Osteoblast (primary cell): ENCODE data around the gene ADGRV1. TPM values are rescaled to one million over a fixed set of nuclear protein-coding genes. Genes with fewer than 3 reads are reported as not detected.

Experiments used
- DNase-seq: peaks from one replicate; pipeline ENCODE4 v3.0.0; 2011; ENCODE audit warnings: low spot score, mixed read lengths; ENCODE audit not compliant: insufficient read length; ENCODE audit errors: missing footprints
- H2AFZ ChIP-seq: 2 replicates; pipeline ENCODE4 v1.6.0; 2011; ENCODE audit warnings: mild to moderate bottlenecking, low read length
- H3K27ac ChIP-seq: 2 replicates; pipeline ENCODE4 v1.5.1; 2011; ENCODE audit warnings: mild to moderate bottlenecking, low read depth, low read length, moderate library complexity
- H3K27me3 ChIP-seq: 2 replicates; pipeline ENCODE4 v1.6.0; 2012; ENCODE audit warnings: mild to moderate bottlenecking, control low read depth, inconsistent platforms, low read length, moderate library complexity; ENCODE audit not compliant: insufficient read depth
- H3K36me3 ChIP-seq: 2 replicates; pipeline ENCODE4 v1.5.1; 2011; ENCODE audit warnings: mild to moderate bottlenecking, low read length, control low read depth, moderate library complexity; ENCODE audit not compliant: insufficient read depth
- H3K4me1 ChIP-seq: 2 replicates; pipeline ENCODE4 v1.5.1; 2011; ENCODE audit warnings: mild to moderate bottlenecking, low read length, control low read depth, moderate library complexity; ENCODE audit not compliant: insufficient read depth
- H3K4me2 ChIP-seq: 2 replicates; pipeline ENCODE4 v1.6.0; 2011; ENCODE audit warnings: mild to moderate bottlenecking, low read length; ENCODE audit not compliant: insufficient read depth
- H3K4me3 ChIP-seq: fragments of 200-600 bp; sonication (generic); 3 replicates; pipeline ENCODE4 v1.5.1; 2012; ENCODE audit warnings: mild to moderate bottlenecking, low read length, inconsistent platforms; ENCODE audit not compliant: insufficient read depth
- H3K79me2 ChIP-seq: 2 replicates; pipeline ENCODE4 v1.6.0; 2012; ENCODE audit warnings: mild to moderate bottlenecking, low read length, control low read depth, inconsistent platforms; ENCODE audit not compliant: insufficient read depth
- H3K9me3 ChIP-seq: 2 replicates; pipeline ENCODE4 v1.5.1; 2011; ENCODE audit warnings: low read depth, low read length, control low read depth
- H4K20me1 ChIP-seq: 2 replicates; pipeline ENCODE4 v1.6.0; 2012; ENCODE audit warnings: mild to moderate bottlenecking, low read length, control low read depth; ENCODE audit not compliant: insufficient read depth
- total RNA-seq: library from RNA; depleted of rRNA; stranded (reverse); fragments of >200 nt; gene quantifications from 2 replicates; pipeline ENCODE4 v1.2.3, GENCODE V29; 2012
- TF ChIP-seq, protein P1 (sequence below): IDR thresholded peaks from 2 replicates; pipeline ENCODE4 v1.5.1; 2011; ENCODE audit warnings: mild to moderate bottlenecking, low read depth, low read length, moderate library complexity; ENCODE audit errors: extremely low read depth

Gene ADGRV1
- total RNA-seq, 1 donor = under 0.01 TPM

DNA sequence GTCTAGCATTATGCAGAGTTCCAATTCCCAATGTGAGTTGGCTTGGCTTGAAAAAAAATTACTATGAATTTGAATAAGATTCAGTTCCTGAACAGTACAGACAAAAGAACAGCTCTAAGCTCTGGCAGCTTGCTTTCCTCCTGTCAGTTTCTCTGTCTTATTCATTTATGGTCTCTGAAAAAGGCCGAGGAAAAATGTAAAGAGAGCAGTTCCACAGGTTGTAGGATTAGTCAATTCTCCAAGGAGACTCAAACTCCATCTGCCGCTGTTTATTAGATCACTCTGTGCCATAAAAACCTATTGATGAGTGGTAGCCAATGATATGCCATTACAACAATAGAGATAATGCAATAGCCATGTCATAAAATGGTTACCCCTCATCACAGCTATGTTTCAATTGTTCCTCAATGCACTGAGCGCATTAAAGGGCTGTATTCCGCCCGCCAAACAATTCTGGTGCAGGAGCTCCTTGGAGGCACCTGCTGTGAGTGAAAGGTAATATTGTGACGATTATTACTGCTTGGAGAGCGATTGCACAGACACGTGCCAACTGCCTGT lies 636.3 kb downstream of the ADGRV1 start:
- H3K27me3 ChIP-seq = no peaks in the 10 kb centered on the region
- DNase-seq = no peak
- no peaks in the 10 kb centered on the region for H4K20me1 ChIP-seq
- no peaks in the 10 kb centered on the region for H3K36me3 ChIP-seq
- peaks cover 8% of the 10 kb centered on the region for H3K4me1 ChIP-seq
- TF ChIP-seq, protein P1, sequence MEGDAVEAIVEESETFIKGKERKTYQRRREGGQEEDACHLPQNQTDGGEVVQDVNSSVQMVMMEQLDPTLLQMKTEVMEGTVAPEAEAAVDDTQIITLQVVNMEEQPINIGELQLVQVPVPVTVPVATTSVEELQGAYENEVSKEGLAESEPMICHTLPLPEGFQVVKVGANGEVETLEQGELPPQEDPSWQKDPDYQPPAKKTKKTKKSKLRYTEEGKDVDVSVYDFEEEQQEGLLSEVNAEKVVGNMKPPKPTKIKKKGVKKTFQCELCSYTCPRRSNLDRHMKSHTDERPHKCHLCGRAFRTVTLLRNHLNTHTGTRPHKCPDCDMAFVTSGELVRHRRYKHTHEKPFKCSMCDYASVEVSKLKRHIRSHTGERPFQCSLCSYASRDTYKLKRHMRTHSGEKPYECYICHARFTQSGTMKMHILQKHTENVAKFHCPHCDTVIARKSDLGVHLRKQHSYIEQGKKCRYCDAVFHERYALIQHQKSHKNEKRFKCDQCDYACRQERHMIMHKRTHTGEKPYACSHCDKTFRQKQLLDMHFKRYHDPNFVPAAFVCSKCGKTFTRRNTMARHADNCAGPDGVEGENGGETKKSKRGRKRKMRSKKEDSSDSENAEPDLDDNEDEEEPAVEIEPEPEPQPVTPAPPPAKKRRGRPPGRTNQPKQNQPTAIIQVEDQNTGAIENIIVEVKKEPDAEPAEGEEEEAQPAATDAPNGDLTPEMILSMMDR = no peak
- no peak overlapping the region for H3K4me3 ChIP-seq
- H3K27ac ChIP-seq = no peak overlapping the region
- H3K4me2 ChIP-seq = no peak overlapping the region
- H2AFZ ChIP-seq = no peak overlapping the region
- H3K9me3 ChIP-seq = no peaks in the 10 kb centered on the region
- no peaks in the 10 kb centered on the region for H3K79me2 ChIP-seq

DNA sequence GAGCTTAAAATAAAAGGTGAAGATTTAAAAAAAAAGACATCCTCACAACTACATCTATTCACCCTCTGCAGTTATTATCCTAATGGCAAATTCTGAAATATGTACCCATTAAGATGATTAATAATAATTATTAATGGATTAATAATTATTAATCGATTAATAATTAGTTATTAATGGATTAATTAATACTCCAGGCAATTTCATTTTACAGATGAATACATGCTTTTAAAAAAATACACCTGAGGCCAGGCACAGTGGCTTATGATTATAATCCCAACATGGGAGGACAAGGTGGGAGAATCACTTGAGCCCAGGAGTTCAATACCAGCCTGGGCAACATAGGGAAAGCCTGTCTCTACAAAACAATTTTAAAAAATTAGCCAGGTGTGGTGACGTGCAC lies 642.1 kb downstream of the ADGRV1 start:
- H3K4me3 ChIP-seq = no peak overlapping the region
- no peak overlapping the region for H3K27ac ChIP-seq
- H3K36me3 ChIP-seq = no peaks in the 10 kb centered on the region
- no peaks in the 10 kb centered on the region for H3K9me3 ChIP-seq
- H3K4me2 ChIP-seq = no peak overlapping the region
- TF ChIP-seq, protein P1 = no peak
- H3K79me2 ChIP-seq = no peaks in the 10 kb centered on the region
- no peaks in the 10 kb centered on the region for H4K20me1 ChIP-seq
- no peak for DNase-seq
- no peak overlapping the region for H2AFZ ChIP-seq
- H3K4me1 ChIP-seq = no peaks in the 10 kb centered on the region
- H3K27me3 ChIP-seq = no peaks in the 10 kb centered on the region

- no peaks in the 10 kb centered on the region for H3K9me3 ChIP-seq
- H3K4me1 ChIP-seq = peaks cover 11% of the 10 kb centered on the region
- no peaks in the 10 kb centered on the region for H3K36me3 ChIP-seq
- H3K27ac ChIP-seq = peak overlapping the region; percentile 41
- no peaks in the 10 kb centered on the region for H4K20me1 ChIP-seq
- no peak overlapping the region for H3K4me3 ChIP-seq
- H3K4me2 ChIP-seq = no peak overlapping the region
- no peak overlapping the region for H2AFZ ChIP-seq
- DNase-seq = no peak
- TF ChIP-seq, protein P1 = no peak
- H3K79me2 ChIP-seq = no peaks in the 10 kb centered on the region
- no peaks in the 10 kb centered on the region for H3K27me3 ChIP-seq
These were observed 647.5 kb downstream of the ADGRV1 start for GRCh38 chr5:91206103-91206502.

DNA sequence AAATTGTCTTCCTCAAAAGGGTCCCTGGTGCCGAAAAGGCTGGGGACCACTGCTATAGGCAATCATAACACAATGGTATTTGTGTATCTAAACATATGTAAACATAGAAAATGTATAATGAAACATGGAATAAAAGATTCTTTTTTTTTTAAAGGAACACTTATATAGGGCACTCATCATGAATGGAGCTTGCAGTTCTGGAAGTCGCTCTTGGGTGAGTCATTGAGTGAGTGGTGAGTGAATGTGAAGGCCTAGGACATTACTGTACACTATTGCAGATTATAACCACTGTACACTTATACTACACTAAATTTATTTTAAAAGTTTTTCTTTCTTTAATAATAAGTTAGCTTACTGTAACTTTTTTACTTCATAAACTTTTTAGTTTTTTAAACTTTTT lies 648.1 kb downstream of the ADGRV1 start:
- Histone ChIP-seq H4K20me1 (no peaks in the 10 kb centered on the region), H2AFZ (no peak overlapping the region), H3K36me3 (no peaks in the 10 kb centered on the region), H3K79me2 (no peaks in the 10 kb centered on the region), H3K27ac (peak overlapping the region; percentile 41), H3K4me1 (peaks cover 13% of the 10 kb centered on the region), H3K27me3 (no peaks in the 10 kb centered on the region), H3K9me3 (no peaks in the 10 kb centered on the region), H3K4me2 (no peak overlapping the region), H3K4me3 (no peak overlapping the region)
- TF ChIP-seq, protein P1 = no peak
- DNase-seq = no peak
